K562 (cell line): ENCODE results near the gene PTK6. TPM values are rescaled to one million over a fixed set of nuclear protein-coding genes. Genes with fewer than 3 reads are reported as not detected.

Experiments
- ATAC-seq: fragments of 200-7000 bp; cut with Tn5 transposase; 3 replicates; pipeline ENCODE4 v1.9.1; 2020; ENCODE audit warnings: moderate library complexity
- BruUV-seq: library from RNA; stranded (reverse); fragments of 400-500 nt; replicated peaks from 2 replicates; lab custom pipeline; 2021; lab: Mats Ljungman, UMichigan
- CTCF ChIA-PET: fragments of 300-600 bp; formaldehyde crosslinking; extraction: SDS; loops from one replicate; lab custom pipeline; 2021; ENCODE audit warnings: low intra/inter-chr PET ratio; lab: Yijun Ruan, JAX
- POLR2A ChIA-PET: fragments of 300-600, 350-650 bp; sonication (Branson Sonifier 250); formaldehyde crosslinking; extraction: SDS; loops from one replicate; lab custom pipeline; 2021; ENCODE audit warnings: antibody characterized with exemption, inconsistent platforms; lab: Yijun Ruan, JAX
- DNase-seq, 4 experiments: peaks; one replicate each; pipeline versions ENCODE4 v3.0.0 to v3.0.0-alpha.2; 2011 to 2018; ENCODE audit warnings: low spot score in 3 of 4, mixed read lengths in 3 of 4; ENCODE audit errors: extremely low read depth in 1 of 4
- FAIRE-seq: peaks from 2 replicates; lab custom pipeline; 2011; peaks lifted over from hg19 to GRCh38; lab: Jason Lieb, UNC
- H2AFZ ChIP-seq: 2 replicates; pipeline ENCODE4 v1.6.0; 2011; ENCODE audit warnings: low read depth, low read length, control low read depth, inconsistent platforms
- H3K27ac ChIP-seq: fragments of 200-600 bp; 3 replicates; pipeline ENCODE4 v1.8.0; 2011; ENCODE audit warnings: low read depth, mild to moderate bottlenecking, control low read depth, inconsistent platforms, low read length, moderate library complexity, mixed read lengths; ENCODE audit errors: extremely low read depth
- H3K27me3 ChIP-seq, 2 experiments: fragments of 300-600 bp in 1 of 2; 2 replicates in 1 of 2; 3 replicates in 1 of 2; pipeline versions ENCODE4 v1.6.0 to v1.8.0; 2011; ENCODE audit warnings: inconsistent platforms in 2 of 2, low read length in 2 of 2, mild to moderate bottlenecking in 1 of 2, mixed read lengths in 1 of 2, moderate library complexity in 1 of 2; ENCODE audit not compliant: control insufficient read depth in 2 of 2, insufficient read depth in 2 of 2
- H3K36me3 ChIP-seq: fragments of 300-600 bp; 3 replicates; pipeline ENCODE4 v1.8.0; 2011; ENCODE audit warnings: mild to moderate bottlenecking, low read length, inconsistent platforms; ENCODE audit not compliant: control insufficient read depth, insufficient read depth
- H3K4me1 ChIP-seq, 2 experiments: fragments of 200-600 bp in 1 of 2; replicated peaks in 1 of 2; 2 replicates in 1 of 2; 3 replicates in 1 of 2; pipeline versions ENCODE4 v1.5.1 to v1.8.0; 2011; ENCODE audit warnings: inconsistent platforms in 2 of 2, low read length in 2 of 2, mild to moderate bottlenecking in 1 of 2, mixed read lengths in 1 of 2, moderate library complexity in 1 of 2; ENCODE audit not compliant: control insufficient read depth in 2 of 2, insufficient read depth in 2 of 2
- H3K4me2 ChIP-seq: 2 replicates; pipeline ENCODE4 v1.6.1; 2011; ENCODE audit warnings: low read length, control low read depth, inconsistent platforms, mixed read lengths; ENCODE audit not compliant: insufficient read depth
- H3K4me3 ChIP-seq: fragments of 200-600 bp; sonication (generic), shearing (Covaris generic); 2 replicates; pipeline ENCODE4 v1.5.1; 2016; ENCODE audit warnings: control low read depth, inconsistent platforms
- H3K79me2 ChIP-seq: fragments of 200-600 bp; 3 replicates; pipeline ENCODE4 v1.8.0; 2011; ENCODE audit warnings: low read length, inconsistent platforms; ENCODE audit not compliant: control insufficient read depth, insufficient read depth
- H3K9ac ChIP-seq, 2 experiments: 2 replicates each; pipeline versions ENCODE4 v1.6.0 to v1.6.1; 2011; ENCODE audit warnings: low read depth in 2 of 2, low read length in 2 of 2, control low read depth in 1 of 2, inconsistent platforms in 1 of 2, mild to moderate bottlenecking in 1 of 2, mixed read lengths in 1 of 2; ENCODE audit not compliant: insufficient read depth in 1 of 2
- H3K9me1 ChIP-seq: one replicate; pipeline ENCODE4 v1.6.0; 2011; ENCODE audit warnings: inconsistent platforms, mild to moderate bottlenecking, low read length, moderate library complexity; ENCODE audit not compliant: control insufficient read depth, insufficient read depth
- H3K9me3 ChIP-seq: replicated peaks from 2 replicates; pipeline ENCODE4 v1.5.1; 2011; ENCODE audit warnings: low read depth, low read length, inconsistent platforms; ENCODE audit not compliant: control insufficient read depth, insufficient read depth
- H4K20me1 ChIP-seq: replicated peaks from 2 replicates; pipeline ENCODE4 v1.6.1; 2011; ENCODE audit warnings: low read length, inconsistent platforms, mixed read lengths; ENCODE audit not compliant: control insufficient read depth, insufficient read depth
- CCNT2 ChIP-seq: IDR thresholded peaks from 2 replicates; pipeline ENCODE4 v1.6.1; 2011; ENCODE audit warnings: borderline replicate concordance, low read depth, mild to moderate bottlenecking, moderate library complexity, mixed read lengths, low read length; ENCODE audit not compliant: insufficient read length; ENCODE audit errors: extremely low read depth
- E2F5 ChIP-seq: sonication (generic); formaldehyde crosslinking; IDR thresholded peaks from 2 replicates; pipeline ENCODE4 v1.8.0; 2022; ENCODE audit warnings: mild to moderate bottlenecking, missing genetic modification reagents
- ELF2 ChIP-seq: fragments of 250-450 bp; sonication (Bioruptor Pico); IDR thresholded peaks from 2 replicates; pipeline ENCODE4 v1.5.0; 2021; ENCODE audit warnings: mild to moderate bottlenecking
- ELF4 ChIP-seq: fragments of 450-650 bp; formaldehyde crosslinking; IDR thresholded peaks from 2 replicates; pipeline ENCODE4 v1.4.0; 2022; ENCODE audit warnings: missing genetic modification characterization
- MEF2D ChIP-seq: conservative IDR thresholded peaks from 2 replicates; pipeline ENCODE4 v1.6.1; 2016; ENCODE audit warnings: low read depth, missing genetic modification characterization, missing compliant biosample characterization
- NFATC3 ChIP-seq: fragments of 450-650 bp; IDR thresholded peaks from 2 replicates; pipeline ENCODE4 v1.6.1; 2017; ENCODE audit warnings: mild to moderate bottlenecking
- PHF21A ChIP-seq: fragments of 450-650 bp; IDR thresholded peaks from 2 replicates; pipeline ENCODE4 v1.6.1; 2017; ENCODE audit warnings: low read depth, borderline replicate concordance
- SREBF2 ChIP-seq: sonication (generic); formaldehyde crosslinking; IDR thresholded peaks from 2 replicates; pipeline ENCODE4 v1.4.0; 2020; ENCODE audit warnings: mild to moderate bottlenecking, missing genetic modification reagents
- TAF15 ChIP-seq: fragments of 200-400 bp; formaldehyde crosslinking; IDR thresholded peaks from 2 replicates; pipeline ENCODE4 v1.6.1; 2017; ENCODE audit warnings: mild to moderate bottlenecking, low read depth, low read length, moderate library complexity
- ZNF212 ChIP-seq: fragments of 450-650 bp; formaldehyde crosslinking; IDR thresholded peaks from 2 replicates; pipeline ENCODE4 v1.4.0; 2020; ENCODE audit warnings: mild to moderate bottlenecking
- ZNF23 ChIP-seq: fragments of 250-450 bp; sonication (Bioruptor Pico); IDR thresholded peaks from 2 replicates; pipeline ENCODE4 v1.4.0; 2020; ENCODE audit warnings: mild to moderate bottlenecking
- WGBS: fragments of 100-300 bp; shearing (Covaris generic); methylation state at CpG from one replicate; pipeline ENCODE4 v1.1.6; 2016; ENCODE audit warnings: low coverage, mixed read lengths; ENCODE audit not compliant: insufficient coverage; ENCODE audit errors: missing lambda C conversion rate; 5-methylcytosine and 5-hydroxymethylcytosine counted together
- in situ Hi-C: fragments of 300-500 bp; cut with MboI; formaldehyde crosslinking; loops from 4 replicates; pipeline ENCODE4 v1.15.0; 2018; ENCODE audit warnings: inconsistent platforms, mixed read lengths
- intact Hi-C: fragments of 100-400 bp; cut with micrococcal nuclease; formaldehyde crosslinking; loops from 2 replicates; pipeline ENCODE4 v1.14.2; 2022
- polyA plus RNA-seq, 8 experiments: library from polyadenylated mRNA; depleted of rRNA in 4 of 8; stranded (reverse) in 5 of 8; unstranded in 3 of 8; fragments of >200 nt; fragmentation: Nextera tagmentation in 2 of 8; fragmentation: Illumina TruSeq in 1 of 8; extraction: Ambion mirVana in 2 of 8; extraction: Trizol in 1 of 8; gene quantifications; 2 replicates each; pipeline versions ENCODE4 v1.2.1 to v1.2.3, GENCODE V29; 2011 to 2014; ENCODE audit warnings: inconsistent platforms in 1 of 8, missing spikeins in 1 of 8
- total RNA-seq, 7 experiments: library from RNA; depleted of rRNA in 6 of 7; stranded (reverse); fragments of >200 nt in 6 of 7; fragmentation: Illumina TruSeq in 2 of 7; extraction: Trizol in 2 of 7; gene quantifications; 2 replicates each; pipeline versions ENCODE4 v1.2.1 to v1.2.3, GENCODE V29; 2011 to 2021; ENCODE audit warnings: low replicate concordance in 1 of 7
- TF ChIP-seq, protein P1 (sequence below): fragments of 450-650 bp; IDR thresholded peaks from 2 replicates; pipeline ENCODE4 v1.6.1; 2017; ENCODE audit warnings: antibody characterized with exemption, mild to moderate bottlenecking

Gene PTK6
- total and polyA plus RNA-seq, 9 of the 15 experiments (the other 6 are each of a cell fraction or from before 2014, with no cell fraction given) = 0.07 TPM; not detected in 8

- intact Hi-C loops = no loop called here
- TF ChIP-seq SREBF2 (CRISPR knock-in tag) (no peak), MEF2D (tag) (no peak), ZNF212 (CRISPR knock-in tag) (no peak), PHF21A (no peak), TAF15 (no peak), ZNF23 (CRISPR knock-in tag) (no peak), NFATC3 (no peak), CCNT2 (no peak), ELF4 (CRISPR knock-in tag) (no peak), E2F5 (CRISPR knock-in tag) (no peak), ELF2 (CRISPR knock-in tag) (no peak)
- TF ChIP-seq, protein P1, sequence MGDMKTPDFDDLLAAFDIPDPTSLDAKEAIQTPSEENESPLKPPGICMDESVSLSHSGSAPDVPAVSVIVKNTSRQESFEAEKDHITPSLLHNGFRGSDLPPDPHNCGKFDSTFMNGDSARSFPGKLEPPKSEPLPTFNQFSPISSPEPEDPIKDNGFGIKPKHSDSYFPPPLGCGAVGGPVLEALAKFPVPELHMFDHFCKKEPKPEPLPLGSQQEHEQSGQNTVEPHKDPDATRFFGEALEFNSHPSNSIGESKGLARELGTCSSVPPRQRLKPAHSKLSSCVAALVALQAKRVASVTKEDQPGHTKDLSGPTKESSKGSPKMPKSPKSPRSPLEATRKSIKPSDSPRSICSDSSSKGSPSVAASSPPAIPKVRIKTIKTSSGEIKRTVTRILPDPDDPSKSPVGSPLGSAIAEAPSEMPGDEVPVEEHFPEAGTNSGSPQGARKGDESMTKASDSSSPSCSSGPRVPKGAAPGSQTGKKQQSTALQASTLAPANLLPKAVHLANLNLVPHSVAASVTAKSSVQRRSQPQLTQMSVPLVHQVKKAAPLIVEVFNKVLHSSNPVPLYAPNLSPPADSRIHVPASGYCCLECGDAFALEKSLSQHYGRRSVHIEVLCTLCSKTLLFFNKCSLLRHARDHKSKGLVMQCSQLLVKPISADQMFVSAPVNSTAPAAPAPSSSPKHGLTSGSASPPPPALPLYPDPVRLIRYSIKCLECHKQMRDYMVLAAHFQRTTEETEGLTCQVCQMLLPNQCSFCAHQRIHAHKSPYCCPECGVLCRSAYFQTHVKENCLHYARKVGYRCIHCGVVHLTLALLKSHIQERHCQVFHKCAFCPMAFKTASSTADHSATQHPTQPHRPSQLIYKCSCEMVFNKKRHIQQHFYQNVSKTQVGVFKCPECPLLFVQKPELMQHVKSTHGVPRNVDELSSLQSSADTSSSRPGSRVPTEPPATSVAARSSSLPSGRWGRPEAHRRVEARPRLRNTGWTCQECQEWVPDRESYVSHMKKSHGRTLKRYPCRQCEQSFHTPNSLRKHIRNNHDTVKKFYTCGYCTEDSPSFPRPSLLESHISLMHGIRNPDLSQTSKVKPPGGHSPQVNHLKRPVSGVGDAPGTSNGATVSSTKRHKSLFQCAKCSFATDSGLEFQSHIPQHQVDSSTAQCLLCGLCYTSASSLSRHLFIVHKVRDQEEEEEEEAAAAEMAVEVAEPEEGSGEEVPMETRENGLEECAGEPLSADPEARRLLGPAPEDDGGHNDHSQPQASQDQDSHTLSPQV = no peak
- TF ChIP-seq, all 486 proteins: peak for 0
- H3K27me3 ChIP-seq = peaks cover 9 to 17% of the 10 kb centered on the region in 2 experiments; a peak in 4 of 5 replicates
- ATAC-seq (no peak), FAIRE-seq (no peak), DNase-seq (no peak)
- H3K9ac ChIP-seq = no peak overlapping the region
- H3K27ac ChIP-seq = no peak overlapping the region
- H3K36me3 ChIP-seq = no peaks in the 10 kb centered on the region
- H3K9me3 ChIP-seq = no peaks in the 10 kb centered on the region
- no TSS peak for BruUV-seq
- in situ Hi-C loops = no loop called here
- POLR2A ChIA-PET = no interaction called here
- CTCF ChIA-PET = no interaction called here
- H3K9me1 ChIP-seq = no peaks in the 10 kb centered on the region
- H3K79me2 ChIP-seq = no peaks in the 10 kb centered on the region
- H3K4me2 ChIP-seq = no peak overlapping the region
- peaks cover 8% of the 10 kb centered on the region; the same call in 1 of the 2 replicates for H4K20me1 ChIP-seq
- no peak overlapping the region for H2AFZ ChIP-seq
- no peak overlapping the region for H3K4me3 ChIP-seq
- WGBS = 12% methylated on average over 11 of the region's 14 CpGs
- peaks cover 0 to 27% of the 10 kb centered on the region in 2 experiments; a peak in 2 of 5 replicates for H3K4me1 ChIP-seq
Observed at GRCh38 chr20:63487116-63487764, 49.9 kb downstream of the PTK6 start.
